Dermis microvascular lymphatic vessel endothelial cell (primary cell): Measurements from ENCODE around the gene SNRPA. TPM values are rescaled to one million over a fixed set of nuclear protein-coding genes. Genes with fewer than 3 reads are reported as not detected.

Experiments
- DNase-seq, 2 donors: peaks; one replicate each; pipeline versions ENCODE4 v3.0.0 to v3.0.0-alpha.2; 2010; ENCODE audit warnings: low read depth in 2 of 2
- total RNA-seq: library from RNA; depleted of rRNA; stranded (reverse); fragments of >200 nt; gene quantifications from 2 replicates; pipeline ENCODE4 v1.2.1, GENCODE V29; 2014

SNRPA gene
- total RNA-seq, 1 donor from 2014 or later = 40.2 TPM

DNA sequence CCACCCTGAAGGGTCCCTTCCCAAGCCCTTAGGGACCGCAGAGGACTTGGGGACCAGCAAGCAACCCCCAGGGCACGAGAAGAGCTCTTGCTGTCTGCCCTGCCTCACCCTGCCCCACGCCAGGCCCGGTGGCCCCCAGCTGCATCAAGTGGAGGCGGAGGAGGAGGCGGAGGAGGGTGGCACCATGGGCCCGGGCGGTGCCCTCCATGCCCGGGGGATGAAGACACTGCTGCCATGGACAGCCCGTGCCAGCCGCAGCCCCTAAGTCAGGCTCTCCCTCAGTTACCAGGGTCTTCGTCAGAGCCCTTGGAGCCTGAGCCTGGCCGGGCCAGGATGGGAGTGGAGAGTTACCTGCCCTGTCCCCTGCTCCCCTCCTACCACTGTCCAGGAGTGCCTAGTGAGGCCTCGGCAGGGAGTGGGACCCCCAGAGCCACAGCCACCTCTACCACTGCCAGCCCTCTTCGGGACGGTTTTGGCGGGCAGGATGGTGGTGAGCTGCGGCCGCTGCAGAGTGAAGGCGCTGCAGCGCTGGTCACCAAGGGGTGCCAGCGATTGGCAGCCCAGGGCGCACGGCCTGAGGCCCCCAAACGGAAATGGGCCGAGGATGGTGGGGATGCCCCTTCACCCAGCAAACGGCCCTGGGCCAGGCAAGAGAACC, 49.5 kb downstream of the SNRPA start:
- no peak for DNase-seq

DNA sequence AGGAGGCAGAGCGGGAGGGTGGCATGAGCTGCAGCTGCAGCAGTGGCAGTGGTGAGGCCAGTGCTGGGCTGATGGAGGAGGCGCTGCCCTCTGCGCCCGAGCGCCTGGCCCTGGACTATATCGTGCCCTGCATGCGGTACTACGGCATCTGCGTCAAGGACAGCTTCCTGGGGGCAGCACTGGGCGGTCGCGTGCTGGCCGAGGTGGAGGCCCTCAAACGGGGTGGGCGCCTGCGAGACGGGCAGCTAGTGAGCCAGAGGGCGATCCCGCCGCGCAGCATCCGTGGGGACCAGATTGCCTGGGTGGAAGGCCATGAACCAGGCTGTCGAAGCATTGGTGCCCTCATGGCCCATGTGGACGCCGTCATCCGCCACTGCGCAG, 50.0 kb downstream of the SNRPA start:
- no peak for DNase-seq

DNA sequence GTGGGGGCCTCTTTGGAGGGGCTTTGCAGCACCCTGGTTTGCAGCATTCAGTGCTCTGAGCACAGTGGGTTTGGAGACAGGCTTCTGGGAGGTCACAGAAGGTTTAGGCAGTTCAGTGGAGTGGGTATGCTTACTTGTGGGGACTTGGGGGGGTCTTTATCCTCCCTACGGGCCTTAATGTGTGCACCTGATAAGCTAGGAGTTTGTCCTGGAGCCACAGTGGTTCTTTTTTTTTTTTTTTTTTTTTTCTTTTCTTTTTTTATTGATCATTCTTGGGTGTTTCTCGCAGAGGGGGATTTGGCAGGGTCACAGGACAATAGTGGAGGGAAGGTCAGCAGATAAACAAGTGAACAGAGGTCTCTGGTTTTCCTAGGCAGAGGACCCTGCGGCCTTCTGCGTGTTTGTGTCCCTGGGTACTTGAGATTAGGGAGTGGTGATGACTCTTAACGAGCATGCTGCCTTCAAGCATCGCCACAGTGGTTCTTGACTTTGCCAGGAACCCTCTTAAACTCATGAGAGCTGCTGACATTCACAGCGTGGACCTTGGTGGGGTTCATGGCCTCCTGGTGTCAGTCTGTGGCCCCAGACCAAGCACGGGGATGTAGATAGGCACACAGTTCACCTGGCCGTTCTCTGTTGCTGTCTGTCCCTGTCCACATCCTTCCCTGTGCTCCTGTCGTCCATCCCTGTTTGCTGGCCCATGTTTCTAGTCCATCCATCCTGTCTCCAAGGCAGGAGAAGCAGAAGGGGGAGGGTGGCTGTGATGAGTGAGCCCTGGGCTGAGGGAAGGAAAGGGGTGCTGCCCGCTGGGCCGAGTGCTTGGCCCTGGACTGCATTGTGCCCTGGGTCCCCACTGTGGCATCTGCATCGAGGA, 50.7 kb downstream of the SNRPA start:
- DNase-seq = no peak

DNA sequence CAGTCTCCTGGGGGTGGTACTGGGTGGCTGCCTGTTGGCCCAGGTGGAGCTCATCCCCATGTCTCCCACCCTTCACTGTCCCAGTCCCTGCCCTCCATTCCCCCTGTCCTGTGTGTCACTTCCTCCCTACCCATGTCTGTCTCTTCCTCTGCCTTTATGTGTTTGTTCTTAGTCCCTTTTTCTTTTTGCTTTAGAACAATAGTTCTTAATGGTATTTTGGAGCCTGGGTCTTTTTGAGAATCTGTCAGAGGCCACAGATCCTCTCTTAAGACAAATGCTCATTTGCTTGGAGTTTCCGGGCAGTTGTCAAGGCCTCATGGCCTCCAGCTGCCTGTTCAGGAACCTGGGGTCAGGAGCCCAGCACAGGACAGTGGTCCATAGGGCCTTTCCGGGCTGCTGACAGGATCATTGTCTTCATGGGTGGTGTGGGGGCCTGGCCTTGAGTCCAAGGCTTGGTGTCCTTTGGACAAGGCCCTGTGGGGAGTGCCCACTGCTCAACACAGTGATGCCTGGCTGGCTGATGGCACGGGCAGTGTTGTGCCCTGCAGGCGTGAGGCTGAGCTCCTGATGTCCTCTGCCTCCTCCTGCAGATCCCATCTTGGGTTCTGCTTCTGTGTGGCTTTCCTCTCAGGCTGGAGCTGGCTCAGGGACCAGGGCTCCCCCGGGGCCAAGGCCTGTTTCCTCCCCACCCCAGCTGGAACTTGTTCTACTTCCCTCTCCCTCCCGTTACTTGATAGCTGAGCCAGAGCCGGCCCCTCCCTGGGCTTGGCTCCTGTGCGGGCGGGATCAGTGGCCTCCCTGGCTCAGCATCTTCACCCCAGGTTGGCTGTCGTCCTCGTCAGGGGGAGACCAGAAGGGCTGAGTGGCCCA, 51.5 kb downstream of the SNRPA start:
- no peak for DNase-seq

DNA sequence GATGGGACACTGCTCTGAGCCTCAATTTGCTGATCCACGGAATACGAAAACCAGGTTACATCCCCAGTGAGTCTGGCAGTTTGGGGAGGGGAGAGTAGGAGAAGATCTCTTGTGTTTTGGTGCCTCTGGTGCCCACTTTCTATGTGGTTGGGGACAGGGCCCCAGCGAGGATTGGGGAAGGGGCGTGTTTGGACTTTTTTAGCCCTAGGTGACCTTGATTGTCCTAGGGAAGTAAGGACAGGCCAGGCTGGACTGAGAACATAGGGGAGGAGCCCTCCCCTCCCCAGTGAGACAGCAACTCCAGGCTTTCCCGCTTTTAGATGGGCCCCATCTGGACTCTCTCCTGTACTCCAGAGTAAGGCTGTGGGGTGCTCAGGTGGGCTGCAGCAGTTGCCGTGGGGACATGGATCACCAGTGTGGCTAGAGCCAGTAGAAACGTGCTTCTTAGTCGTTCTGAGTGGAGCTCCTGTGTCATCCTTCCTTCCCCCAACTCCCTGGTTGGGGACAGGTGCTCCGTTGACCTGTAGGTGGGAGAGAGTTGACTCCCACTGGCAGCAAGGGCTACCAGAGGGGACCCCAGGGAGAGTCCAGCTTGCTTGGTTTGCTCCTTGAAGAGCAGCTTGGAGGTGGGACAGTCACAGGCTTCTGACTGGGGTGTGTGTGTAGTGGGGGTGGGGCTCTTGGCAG, 52.3 kb downstream of the SNRPA start:
- DNase-seq = no peak

DNA sequence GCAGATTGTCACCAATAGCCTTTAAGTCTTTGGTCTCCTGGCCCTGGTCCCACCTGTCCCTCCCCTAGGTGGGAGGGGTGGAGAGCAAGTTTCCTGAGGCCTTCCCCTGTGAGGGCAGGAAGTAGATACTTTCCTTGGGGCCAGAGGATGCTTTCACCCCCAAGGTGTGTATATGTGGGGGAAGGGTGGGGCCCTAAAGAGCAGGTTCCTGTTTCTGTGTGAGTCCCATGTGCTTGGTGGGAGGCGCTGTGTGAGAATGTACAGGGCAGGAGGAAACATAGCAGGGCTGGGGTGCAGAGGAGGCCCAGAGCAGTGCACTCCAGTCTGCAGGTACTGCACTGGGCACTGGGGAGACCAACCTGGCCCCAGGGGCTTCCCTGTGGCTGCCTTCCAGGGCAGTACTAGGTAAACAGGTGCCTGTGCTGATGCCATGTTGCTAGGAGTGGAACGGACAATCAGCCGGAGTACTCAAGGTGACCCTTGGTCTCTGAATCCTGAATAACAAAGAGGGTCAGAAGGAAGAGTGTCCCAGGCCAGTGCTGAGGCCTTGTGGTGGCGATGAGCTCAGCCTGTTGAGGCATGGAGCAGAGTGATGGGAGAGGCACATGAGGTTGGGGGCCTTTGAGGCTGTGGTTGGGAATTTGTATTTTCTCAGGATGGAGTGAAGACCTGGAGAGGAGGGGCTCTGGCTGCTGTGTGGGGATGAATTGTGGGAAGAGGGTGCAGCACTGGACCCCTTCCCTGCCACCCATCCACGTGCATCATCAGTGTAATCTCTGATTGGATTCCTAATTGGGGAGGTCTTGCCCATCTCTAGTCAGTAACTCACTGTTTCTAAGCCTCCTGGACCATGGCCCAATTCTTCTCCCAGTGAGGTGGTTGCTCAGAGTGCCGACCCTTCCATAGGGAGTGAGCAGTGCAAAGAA, 53.1 kb downstream of the SNRPA start:
- no peak for DNase-seq

DNA sequence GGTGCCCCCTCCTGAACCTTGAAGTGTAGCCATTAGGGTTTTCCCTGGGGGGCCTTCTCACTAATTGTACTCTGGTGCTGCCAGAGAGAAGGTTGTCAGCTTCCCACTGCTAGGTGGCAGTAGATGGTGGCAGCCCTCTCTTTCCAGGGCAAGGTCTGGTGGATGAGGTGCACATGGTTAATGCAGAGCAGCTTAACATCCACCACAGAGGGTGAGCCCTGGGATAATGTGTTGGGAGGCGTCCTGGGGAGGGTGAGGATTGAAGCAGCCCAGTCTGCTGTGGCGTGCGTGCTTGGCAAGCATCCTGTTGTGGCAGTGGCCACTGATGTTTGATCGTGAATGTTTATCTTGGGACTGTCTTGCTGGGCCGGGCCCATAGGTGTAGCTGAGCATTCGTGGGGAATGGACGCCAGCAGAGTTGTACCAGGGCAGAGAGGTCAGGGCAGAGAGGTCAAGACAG, 53.8 kb downstream of the SNRPA start:
- no peak for DNase-seq

DNA sequence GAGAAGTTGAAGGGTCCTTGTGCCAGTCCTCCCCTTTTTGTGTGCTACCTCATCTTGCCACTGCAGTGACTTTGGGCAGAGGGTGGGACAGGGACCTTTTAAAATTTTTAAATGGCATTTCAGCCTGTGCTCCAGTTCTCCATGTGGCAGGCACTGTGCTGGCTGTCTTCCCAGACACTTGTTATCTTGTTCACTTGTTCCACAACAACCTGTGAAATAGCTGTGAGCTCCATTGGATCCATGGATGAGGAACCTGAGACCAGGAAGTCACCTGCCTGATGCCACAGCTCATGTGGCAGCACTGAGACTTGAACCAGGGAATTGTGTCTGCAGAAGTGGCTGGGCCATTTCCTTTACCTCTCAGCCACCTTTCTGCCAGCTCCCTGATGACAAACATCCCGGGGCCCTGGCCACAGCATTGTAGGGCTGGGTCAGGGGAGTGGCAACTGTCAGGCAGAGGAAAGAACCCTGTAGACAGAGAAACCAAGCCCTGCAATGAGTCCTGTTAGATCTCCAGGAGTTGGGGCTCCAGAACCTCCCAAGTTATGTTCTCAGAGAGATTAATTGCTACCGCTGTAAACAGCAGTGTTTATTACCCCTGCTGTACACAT, 54.4 kb downstream of the SNRPA start:
- no peak for DNase-seq

DNA sequence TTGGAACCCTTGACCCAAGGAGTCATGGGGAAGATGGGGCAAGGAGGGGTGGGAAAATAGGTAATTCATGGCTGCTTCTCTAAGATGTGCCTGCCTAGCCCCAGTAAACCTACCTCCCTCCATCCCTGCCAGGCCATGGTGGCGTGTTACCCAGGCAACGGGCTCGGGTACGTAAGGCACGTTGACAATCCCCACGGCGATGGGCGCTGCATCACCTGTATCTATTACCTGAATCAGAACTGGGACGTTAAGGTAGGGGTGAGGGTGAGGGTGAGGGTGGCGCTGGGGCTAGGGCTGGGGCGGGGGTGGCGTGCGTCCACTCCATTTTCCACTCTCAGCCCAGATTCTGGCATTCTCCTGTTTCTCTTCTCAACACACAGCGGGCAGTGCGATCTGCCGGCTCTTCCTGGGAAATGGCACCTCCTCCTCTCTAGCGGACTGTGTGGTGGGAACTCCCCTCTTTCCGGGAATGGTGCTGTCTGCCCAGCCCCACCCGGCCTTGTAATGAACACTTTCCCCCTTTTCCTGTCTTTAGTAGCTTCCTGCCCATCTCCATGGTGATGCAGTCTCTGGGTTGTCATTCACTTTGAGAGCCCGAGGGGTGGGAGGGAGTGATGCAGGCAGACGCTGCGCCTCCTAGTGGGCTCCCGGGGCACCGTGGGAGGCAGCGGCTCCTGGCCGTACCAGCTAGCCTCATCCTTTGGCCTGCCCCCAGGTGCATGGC, 55.6 kb downstream of the SNRPA start:
- DNase-seq = peak; percentile 99

DNA sequence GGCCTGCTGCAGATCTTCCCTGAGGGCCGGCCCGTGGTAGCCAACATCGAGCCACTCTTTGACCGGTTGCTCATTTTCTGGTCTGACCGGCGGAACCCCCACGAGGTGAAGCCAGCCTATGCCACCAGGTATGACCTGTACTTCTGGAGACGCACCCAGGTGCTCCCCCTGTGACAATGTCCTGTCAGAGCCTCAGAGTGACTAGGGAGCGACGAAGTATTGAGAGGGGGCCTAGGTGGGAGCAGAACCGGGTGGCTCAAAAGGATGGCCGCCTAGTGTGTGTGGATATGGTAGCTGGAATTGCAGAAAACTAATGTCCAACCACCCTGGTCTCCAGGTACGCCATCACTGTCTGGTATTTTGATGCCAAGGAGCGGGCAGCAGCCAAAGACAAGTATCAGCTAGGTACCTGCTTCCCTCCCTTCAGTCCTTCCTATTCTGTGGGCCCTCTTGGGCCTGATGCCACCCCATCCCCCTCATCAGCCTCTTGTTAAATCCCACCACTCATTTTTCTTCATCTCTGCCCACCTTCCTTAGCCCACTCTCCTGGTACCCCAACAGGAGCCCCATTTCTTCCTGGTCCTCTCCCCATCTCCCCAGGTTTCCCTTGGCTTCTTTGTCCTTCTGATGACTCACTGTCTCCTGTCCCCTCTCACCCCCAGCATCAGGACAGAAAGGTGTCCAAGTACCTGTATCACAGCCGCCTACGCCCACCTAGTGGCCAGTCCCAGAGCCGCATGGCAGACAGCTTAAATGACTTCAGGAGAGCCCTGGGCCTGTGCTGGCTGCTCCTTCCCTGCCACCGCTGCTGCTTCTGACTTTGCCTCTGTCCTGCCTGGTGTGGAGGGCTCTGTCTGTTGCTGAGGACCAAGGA, 56.4 kb downstream of the SNRPA start:
- no peak for DNase-seq

DNA sequence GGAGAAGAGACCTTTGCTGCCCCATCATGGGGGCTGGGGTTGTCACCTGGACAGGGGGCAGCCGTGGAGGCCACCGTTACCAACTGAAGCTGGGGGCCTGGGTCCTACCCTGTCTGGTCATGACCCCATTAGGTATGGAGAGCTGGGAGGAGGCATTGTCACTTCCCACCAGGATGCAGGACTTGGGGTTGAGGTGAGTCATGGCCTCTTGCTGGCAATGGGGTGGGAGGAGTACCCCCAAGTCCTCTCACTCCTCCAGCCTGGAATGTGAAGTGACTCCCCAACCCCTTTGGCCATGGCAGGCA, 57.0 kb downstream of the SNRPA start:
- DNase-seq = no peak

DNA sequence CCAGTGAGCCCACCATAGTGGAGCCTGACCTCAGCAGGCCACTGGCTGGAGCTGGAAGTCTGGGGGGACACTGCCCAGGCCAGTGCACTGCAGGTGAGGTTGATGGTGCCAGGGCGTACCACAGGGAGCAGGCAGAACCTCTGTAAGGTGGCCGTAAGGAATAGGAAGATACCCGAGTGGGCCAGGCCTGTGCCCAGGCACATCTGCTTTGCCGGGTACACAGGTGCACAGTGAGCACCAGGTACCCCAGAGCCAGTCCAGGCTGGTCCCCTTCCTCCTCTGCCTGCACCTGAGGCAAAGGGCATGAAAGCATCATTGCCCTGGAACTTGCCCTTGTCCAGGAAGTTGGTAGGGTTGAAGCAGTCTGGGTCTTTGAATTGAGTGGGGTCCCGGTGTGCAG, 57.5 kb downstream of the SNRPA start:
- DNase-seq = no peak

DNA sequence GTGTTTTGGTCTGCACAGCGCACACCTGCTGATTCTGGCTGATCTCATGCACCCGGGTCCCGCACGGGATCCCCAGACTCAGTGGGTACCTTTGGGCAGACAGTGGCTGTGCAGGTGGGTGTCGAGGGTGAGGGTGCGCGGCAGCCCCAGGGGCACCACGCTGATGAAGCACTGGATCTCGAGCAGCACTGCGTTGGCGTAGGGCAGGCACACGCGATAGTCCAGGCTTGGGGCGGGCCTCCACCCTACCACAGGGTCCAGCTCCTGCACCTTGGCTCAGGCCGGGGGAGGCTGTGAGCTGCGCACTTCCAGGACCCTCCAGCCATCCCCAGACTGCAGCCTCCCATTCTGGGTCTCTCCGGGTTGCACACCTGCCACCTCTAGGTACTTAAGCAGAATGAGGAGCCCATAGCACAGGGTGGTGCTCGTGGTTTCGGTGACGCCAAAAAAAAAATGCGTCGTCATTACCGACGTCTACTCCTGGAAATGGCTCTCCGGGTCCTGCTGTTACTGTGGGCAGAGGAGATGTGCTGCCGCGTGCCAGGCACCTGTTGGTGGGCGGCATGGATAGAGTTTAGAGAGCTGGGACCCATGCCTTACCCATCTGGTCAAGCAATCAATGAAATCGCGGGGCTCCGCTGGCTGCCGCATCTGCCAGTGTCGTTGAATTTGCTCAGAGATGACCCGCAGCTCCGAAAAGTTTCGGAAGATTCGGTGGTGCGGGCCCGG, 58.5 kb downstream of the SNRPA start:
- DNase-seq = no peak

DNA sequence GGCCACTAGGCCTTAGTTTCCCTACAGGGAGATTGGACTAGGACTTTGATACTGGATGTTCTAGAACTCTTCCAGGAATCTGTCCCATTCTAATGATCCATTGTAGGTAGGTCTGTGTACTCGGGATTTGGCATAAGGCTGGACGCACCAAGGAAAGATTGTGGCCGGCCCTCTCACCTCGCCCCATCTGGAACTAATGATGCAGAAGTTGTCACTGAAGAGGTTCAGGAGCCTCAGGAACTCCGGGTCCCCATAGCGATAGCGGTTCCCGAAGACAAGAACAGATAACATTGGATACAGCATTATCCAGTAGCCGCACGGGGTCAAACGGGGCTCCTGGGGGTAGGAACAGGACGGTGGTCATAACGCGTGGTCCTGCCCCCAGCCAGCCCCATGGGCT, 59.2 kb downstream of the SNRPA start:
- DNase-seq = no peak

DNA sequence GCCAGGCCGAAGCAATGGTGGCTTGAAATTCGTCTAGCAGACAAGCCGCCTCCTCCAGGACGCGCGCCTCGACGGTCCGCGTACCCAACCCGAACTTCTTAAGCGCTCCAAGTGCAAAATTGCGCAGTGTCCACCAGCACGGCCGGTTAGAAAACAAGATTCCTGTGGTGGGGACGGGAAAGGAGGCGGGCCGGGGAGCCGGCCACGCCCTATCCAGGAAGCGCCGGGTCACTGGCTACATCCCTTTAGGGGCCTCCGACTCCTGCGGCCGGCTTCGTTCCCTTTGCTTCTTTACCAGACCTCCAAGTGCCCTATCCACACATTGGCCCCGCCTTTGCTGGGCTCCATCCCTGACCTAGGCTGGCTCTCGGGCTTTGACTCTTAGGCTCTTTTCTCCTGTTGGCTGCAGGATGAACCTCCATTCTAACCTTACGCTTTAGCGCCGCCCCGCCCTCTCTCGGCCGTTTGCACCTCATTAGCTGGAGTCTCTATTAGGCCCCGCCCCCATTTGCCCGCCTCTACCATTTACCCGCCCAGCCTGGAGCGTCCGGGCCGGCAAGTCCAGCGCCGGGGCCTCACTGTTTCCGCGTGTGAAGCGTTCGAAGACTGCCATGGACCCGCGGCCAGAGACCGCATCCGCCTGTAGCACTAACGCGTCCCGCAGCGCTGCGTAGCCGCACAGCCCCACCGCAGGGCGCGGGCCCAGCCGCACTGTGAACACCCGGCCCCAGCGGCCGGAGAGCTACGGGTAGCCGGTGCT, 59.8 kb downstream of the SNRPA start:
- DNase-seq = peak in 1 of 2 donors; percentile 72

DNA sequence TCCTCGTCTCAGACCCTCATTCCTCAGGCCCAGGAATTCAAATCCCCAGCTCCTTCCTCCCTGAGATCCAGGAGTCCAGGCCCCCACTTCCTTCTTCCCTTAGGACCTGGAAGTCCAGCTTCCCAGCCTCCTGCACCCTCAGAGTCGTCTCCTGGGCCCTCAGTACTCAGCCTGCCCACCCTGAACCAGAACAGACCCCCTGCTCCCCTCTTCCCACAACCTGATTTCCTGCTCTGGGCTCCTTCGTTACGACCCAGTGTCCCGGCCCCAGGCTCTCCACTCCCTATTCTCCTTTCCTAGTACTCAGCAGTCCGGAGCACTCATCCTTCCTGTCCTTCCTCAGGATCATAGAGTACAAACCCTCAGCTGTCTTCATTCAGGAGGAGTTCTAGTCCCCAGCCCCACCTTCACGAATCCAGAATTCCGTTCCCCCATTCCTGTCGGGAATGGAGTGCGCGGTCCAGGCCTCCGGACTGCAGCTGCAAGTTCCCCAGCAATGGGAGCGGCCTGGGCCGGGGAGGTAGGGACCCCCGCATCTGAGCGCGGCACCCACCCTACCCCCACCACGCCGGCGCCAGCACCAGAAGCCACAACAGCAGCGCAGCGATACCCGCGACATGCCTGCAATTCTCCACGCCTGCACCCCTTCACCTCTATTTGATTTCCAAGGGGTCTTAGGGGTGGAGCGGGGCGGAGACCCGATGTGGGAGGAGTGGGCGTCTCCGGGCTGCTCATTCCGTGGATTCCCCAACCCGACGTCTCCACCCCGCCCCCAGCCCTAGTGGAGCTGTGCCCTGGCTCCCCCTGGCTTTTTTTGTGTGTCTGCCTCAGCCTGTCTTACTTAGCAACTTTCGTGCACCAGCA, 60.7 kb downstream of the SNRPA start:
- DNase-seq = no peak
